Measurements from ENCODE around the gene AR.
"Not testable (repeated sequence)": the region's sequence is repeated elsewhere in the genome, so short reads cannot be mapped to it uniquely, and the experiment has no call there.

AR gene

GRCh38 chrX:67570839-67571238 lies 27.0 kb downstream of the AR start:
- no peak for DNase-seq

GRCh38 chrX:67574696-67575095 lies 30.9 kb downstream of the AR start:
- no peak for DNase-seq

- DNase-seq, result no peak
Measured at GRCh38 chrX:67582436-67582835, 38.6 kb downstream of the AR start.

- DNase-seq, result no peak
Measured at GRCh38 chrX:67583171-67583570, 39.4 kb downstream of the AR start.

- no peak for DNase-seq
Measured at GRCh38 chrX:67585401-67585800, 41.6 kb downstream of the AR start.

- DNase-seq, result no peak
Measured at GRCh38 chrX:67587946-67588624, 44.3 kb downstream of the AR start.

GRCh38 chrX:67596839-67597790 lies 53.3 kb downstream of the AR start:
- no peak for DNase-seq

GRCh38 chrX:67599532-67599931 lies 55.7 kb downstream of the AR start:
- no peak for DNase-seq

GRCh38 chrX:67601771-67602170 lies 58.0 kb downstream of the AR start:
- DNase-seq, result no peak

GRCh38 chrX:67604979-67605703 lies 61.3 kb downstream of the AR start:
- no peak for DNase-seq

GRCh38 chrX:67607466-67607865 lies 63.6 kb downstream of the AR start:
- DNase-seq, result no peak

- no peak for DNase-seq
Measured at GRCh38 chrX:67610282-67610681, 66.5 kb downstream of the AR start.

- DNase-seq, result no peak
Measured at GRCh38 chrX:67612231-67612630, 68.4 kb downstream of the AR start.

- no peak for DNase-seq
Measured at GRCh38 chrX:67613366-67613765, 69.5 kb downstream of the AR start.

- no peak for DNase-seq
Measured at GRCh38 chrX:67613996-67614395, 70.2 kb downstream of the AR start.

GRCh38 chrX:67614423-67614822 lies 70.6 kb downstream of the AR start:
- no peak for DNase-seq

GRCh38 chrX:67619253-67619652 lies 75.4 kb downstream of the AR start:
- no peak for DNase-seq

- no peak for DNase-seq
Measured at GRCh38 chrX:67622053-67622585, 78.3 kb downstream of the AR start.

- no peak for DNase-seq
Measured at GRCh38 chrX:67624325-67624724, 80.5 kb downstream of the AR start.

- no peak for DNase-seq
Measured at GRCh38 chrX:67635424-67635823, 91.6 kb downstream of the AR start.

- DNase-seq, result no peak
Measured at GRCh38 chrX:67636532-67636931, 92.7 kb downstream of the AR start.

GRCh38 chrX:67637293-67637692 lies 93.5 kb downstream of the AR start:
- not testable (repeated sequence) for DNase-seq

- no peak for DNase-seq
Measured at GRCh38 chrX:67648361-67648760, 104.5 kb downstream of the AR start.
